MCF 10A (cell line): ENCODE data around the gene TMEM131L. TPM values are rescaled to one million over a fixed set of nuclear protein-coding genes. Genes with fewer than 3 reads are reported as not detected.

ENCODE experiments used
- BruUV-seq: library from RNA; stranded (reverse); fragments of 400-500 nt; replicated peaks from 2 replicates; lab custom pipeline; 2021; lab: Mats Ljungman, UMichigan
- CTCF ChIA-PET: fragments of 300-600 bp; sonication (Branson Sonifier 250); formaldehyde crosslinking; extraction: SDS; loops from one replicate; lab custom pipeline; 2021; ENCODE audit warnings: antibody characterized with exemption, inconsistent platforms; lab: Yijun Ruan, JAX
- POLR2A ChIA-PET: fragments of 300-600, 350-650 bp; sonication (Branson Sonifier 250); formaldehyde crosslinking; extraction: SDS; loops from one replicate; lab custom pipeline; 2020; ENCODE audit warnings: antibody characterized with exemption, inconsistent platforms; lab: Yijun Ruan, JAX
- DNase-seq: peaks from one replicate; pipeline ENCODE4 v3.0.0-alpha.2; 2018; ENCODE audit not compliant: unreplicated experiment
- H3K27ac Mint-ChIP-seq: one replicate; pipeline ENCODE4 v1.8.0; 2022; ENCODE audit warnings: mild to moderate bottlenecking, low read depth, mixed read lengths; ENCODE audit not compliant: unreplicated experiment
- H3K27me3 Mint-ChIP-seq: one replicate; pipeline ENCODE4 v1.8.0; 2022; ENCODE audit warnings: mixed read lengths; ENCODE audit not compliant: insufficient read depth, unreplicated experiment
- H3K36me3 Mint-ChIP-seq: one replicate; pipeline ENCODE4 v1.8.0; 2022; ENCODE audit warnings: mild to moderate bottlenecking, moderate library complexity, mixed read lengths; ENCODE audit not compliant: insufficient read depth, unreplicated experiment
- H3K4me1 Mint-ChIP-seq: one replicate; pipeline ENCODE4 v1.8.0; 2022; ENCODE audit warnings: mixed read lengths; ENCODE audit not compliant: insufficient read depth, unreplicated experiment
- H3K4me3 Mint-ChIP-seq: one replicate; pipeline ENCODE4 v1.8.0; 2022; ENCODE audit warnings: mild to moderate bottlenecking, moderate library complexity, mixed read lengths; ENCODE audit not compliant: unreplicated experiment
- H3K9me3 Mint-ChIP-seq: one replicate; pipeline ENCODE4 v1.8.0; 2022; ENCODE audit warnings: mixed read lengths; ENCODE audit not compliant: unreplicated experiment
- intact Hi-C: fragments of 100-400 bp; cut with micrococcal nuclease; formaldehyde crosslinking; loops from 2 replicates; pipeline ENCODE4 v1.14.1; 2022
- total RNA-seq: library from RNA; stranded (reverse); gene quantifications from 2 replicates; pipeline ENCODE4 v1.2.3, GENCODE V29; 2022
- TF ChIP-seq, protein P1 (sequence below): fragments of 200-600 bp; IDR thresholded peaks from one replicate; pipeline ENCODE4 v1.8.0; 2022; ENCODE audit warnings: antibody characterized with exemption, mild to moderate bottlenecking; ENCODE audit not compliant: unreplicated experiment

The TMEM131L gene
- total RNA-seq, 1 experiment from 2014 or later, result 10.1 TPM

DNA sequence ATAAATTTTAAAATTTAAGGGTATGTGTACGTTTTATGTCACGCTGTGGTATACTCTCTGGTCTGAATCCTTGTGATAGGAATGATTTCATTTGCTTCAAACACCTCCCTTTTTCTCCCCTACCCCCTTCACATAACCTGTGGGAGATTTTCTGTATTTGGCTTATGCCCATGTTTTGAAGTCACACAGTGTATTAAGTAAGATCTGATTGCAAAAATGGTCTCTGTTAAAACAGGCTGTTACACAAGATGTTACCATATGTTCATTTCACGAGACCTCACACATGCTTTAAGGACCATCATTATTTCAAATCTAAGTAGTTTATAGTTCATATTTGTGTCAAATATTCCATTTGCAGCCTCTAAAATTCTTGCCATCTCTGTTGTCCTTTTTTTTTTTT lies 63.5 kb downstream of the TMEM131L start:
- DNase-seq, result peak; percentile 69
- no peaks in the 10 kb centered on the region for H3K27me3 Mint-ChIP-seq
- no peak overlapping the region for H3K27ac Mint-ChIP-seq
- TF ChIP-seq, protein P1, sequence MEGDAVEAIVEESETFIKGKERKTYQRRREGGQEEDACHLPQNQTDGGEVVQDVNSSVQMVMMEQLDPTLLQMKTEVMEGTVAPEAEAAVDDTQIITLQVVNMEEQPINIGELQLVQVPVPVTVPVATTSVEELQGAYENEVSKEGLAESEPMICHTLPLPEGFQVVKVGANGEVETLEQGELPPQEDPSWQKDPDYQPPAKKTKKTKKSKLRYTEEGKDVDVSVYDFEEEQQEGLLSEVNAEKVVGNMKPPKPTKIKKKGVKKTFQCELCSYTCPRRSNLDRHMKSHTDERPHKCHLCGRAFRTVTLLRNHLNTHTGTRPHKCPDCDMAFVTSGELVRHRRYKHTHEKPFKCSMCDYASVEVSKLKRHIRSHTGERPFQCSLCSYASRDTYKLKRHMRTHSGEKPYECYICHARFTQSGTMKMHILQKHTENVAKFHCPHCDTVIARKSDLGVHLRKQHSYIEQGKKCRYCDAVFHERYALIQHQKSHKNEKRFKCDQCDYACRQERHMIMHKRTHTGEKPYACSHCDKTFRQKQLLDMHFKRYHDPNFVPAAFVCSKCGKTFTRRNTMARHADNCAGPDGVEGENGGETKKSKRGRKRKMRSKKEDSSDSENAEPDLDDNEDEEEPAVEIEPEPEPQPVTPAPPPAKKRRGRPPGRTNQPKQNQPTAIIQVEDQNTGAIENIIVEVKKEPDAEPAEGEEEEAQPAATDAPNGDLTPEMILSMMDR, result no peak
- no peak overlapping the region for H3K4me3 Mint-ChIP-seq
- H3K4me1 Mint-ChIP-seq, result peaks cover 14% of the 10 kb centered on the region
- no TSS peak for BruUV-seq
- H3K36me3 Mint-ChIP-seq, result no peaks in the 10 kb centered on the region
- H3K9me3 Mint-ChIP-seq, result no peaks in the 10 kb centered on the region
- ChIA-PET POLR2A (no interaction called here), CTCF (no interaction called here)
- intact Hi-C loops, result no loop called here

DNA sequence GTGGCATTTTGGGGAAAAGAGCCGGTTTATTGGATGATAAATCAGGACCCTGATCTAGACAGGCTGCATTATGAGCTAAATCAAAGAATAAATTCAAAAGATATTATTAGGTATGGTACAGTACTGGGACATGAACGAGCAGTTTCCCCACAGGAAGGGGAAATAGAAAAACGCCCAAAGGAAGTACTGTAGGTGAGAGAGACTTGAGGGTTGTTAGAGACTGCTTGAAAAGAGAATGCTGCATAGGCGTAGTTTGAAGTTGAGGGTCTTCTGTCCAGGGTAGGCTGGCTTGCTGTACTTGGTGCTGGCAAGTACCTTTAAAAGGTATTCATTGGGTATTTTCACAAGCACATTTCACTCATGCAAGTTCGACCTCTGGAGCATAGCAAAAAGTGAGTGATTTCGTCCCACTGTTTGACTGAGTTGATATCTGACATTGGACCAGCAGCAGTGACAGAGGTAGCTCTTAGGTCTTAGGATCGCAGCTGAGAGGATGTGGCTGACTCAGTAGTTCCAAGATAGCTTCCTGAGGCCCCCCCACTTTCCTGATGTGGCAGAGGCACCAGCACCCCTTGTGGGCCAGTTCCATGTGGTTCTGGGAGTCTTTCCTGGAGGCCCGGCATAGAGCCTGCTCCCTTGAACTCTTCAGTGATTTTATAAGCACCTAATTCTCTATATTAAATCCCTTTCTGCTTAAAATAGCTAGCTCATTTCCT lies 64.3 kb downstream of the TMEM131L start:
- H3K4me3 Mint-ChIP-seq, result no peak overlapping the region
- TF ChIP-seq, protein P1, result no peak
- POLR2A ChIA-PET, result interaction anchor here (0.6 to 1.2 kb wide), 3 partner anchors 17 to 65 kb away, joined by 3 to 5 read pairs (median 3); partner anchors contain the start of gene TMEM131L
- CTCF ChIA-PET, result interaction anchor here (0.5 to 1.3 kb wide), 4 partner anchors 19 to 63 kb away, joined by 3 to 4 read pairs (median 3); no protein-coding TSS in a partner anchor
- H3K9me3 Mint-ChIP-seq, result no peaks in the 10 kb centered on the region
- H3K27me3 Mint-ChIP-seq, result no peaks in the 10 kb centered on the region
- BruUV-seq, result no TSS peak
- H3K27ac Mint-ChIP-seq, result no peak overlapping the region
- DNase-seq, result no peak
- intact Hi-C loops, result no loop called here
- peaks cover 14% of the 10 kb centered on the region for H3K4me1 Mint-ChIP-seq
- no peaks in the 10 kb centered on the region for H3K36me3 Mint-ChIP-seq

DNA sequence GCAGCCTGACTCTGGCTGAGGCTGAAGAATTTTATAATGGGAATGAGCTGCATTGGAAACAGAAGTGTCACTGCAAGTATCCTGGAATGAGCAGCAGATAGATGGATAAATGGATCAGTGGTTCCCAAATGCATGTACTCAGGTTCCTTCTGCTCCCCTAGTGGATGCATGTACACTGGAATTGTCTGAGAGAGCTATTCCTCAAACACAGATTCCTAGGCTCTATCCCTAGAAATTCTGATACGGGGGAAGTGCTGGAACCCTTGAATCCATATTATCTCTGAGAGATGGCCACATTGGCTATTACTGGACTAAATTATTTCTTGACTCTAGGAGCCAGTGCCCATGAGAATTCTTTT lies 64.8 kb downstream of the TMEM131L start:
- DNase-seq, result no peak
- CTCF ChIA-PET, result interaction anchor here (0.5 to 1.4 kb wide), 6 partner anchors 18 to 151 kb away, joined by 3 to 4 read pairs (median 3); no protein-coding TSS in a partner anchor
- no TSS peak for BruUV-seq
- H3K4me1 Mint-ChIP-seq, result peaks cover 14% of the 10 kb centered on the region
- H3K27ac Mint-ChIP-seq, result no peak overlapping the region
- TF ChIP-seq, protein P1, result no peak
- POLR2A ChIA-PET, result interaction anchor here (0.6 to 1.2 kb wide), 2 partner anchors 45 to 65 kb away, joined by 3 to 5 read pairs; partner anchors contain the start of gene TMEM131L
- H3K36me3 Mint-ChIP-seq, result no peaks in the 10 kb centered on the region
- H3K9me3 Mint-ChIP-seq, result no peaks in the 10 kb centered on the region
- no peak overlapping the region for H3K4me3 Mint-ChIP-seq
- H3K27me3 Mint-ChIP-seq, result no peaks in the 10 kb centered on the region
- intact Hi-C loops, result no loop called here

DNA sequence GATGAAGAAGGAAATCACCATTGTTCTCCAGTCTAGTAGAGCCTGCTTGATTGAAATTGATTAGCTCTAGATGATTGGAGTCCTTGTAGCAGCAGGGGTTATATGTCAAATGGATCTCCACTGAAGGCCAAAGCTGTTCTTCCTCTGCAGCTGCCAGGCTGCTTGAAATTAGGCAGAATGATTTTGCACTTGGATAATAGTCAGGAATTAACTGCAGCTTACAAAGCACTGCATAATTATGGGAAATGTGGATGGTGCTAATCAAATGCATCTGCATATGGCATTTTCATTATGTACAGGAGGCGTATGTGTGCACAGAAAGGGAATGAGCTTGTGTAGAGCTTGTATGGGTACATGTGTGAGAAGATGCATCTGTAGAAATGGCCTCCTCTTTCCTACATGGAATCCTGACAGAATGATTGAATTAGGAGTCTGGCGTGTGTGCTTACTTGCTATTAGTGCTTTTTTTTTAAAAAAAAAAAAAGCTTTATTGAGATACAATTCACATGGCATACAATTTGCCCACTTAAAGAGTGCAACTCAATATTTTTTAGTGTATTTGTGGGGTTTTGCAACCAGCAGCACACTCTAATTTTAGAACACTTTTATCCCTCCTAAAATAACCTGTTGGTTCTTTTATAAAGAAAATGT lies 65.9 kb downstream of the TMEM131L start:
- intact Hi-C loops, result no loop called here
- CTCF ChIA-PET, result interaction anchor here (0.6 to 1.4 kb wide), 4 partner anchors 19 to 99 kb away, joined by 3 to 4 read pairs (median 3); no protein-coding TSS in a partner anchor
- no peaks in the 10 kb centered on the region for H3K27me3 Mint-ChIP-seq
- H3K27ac Mint-ChIP-seq, result no peak overlapping the region
- no peaks in the 10 kb centered on the region for H3K9me3 Mint-ChIP-seq
- no peak overlapping the region for H3K4me3 Mint-ChIP-seq
- no TSS peak for BruUV-seq
- H3K4me1 Mint-ChIP-seq, result peaks cover 14% of the 10 kb centered on the region
- TF ChIP-seq, protein P1, result no peak
- DNase-seq, result no peak
- H3K36me3 Mint-ChIP-seq, result no peaks in the 10 kb centered on the region
- POLR2A ChIA-PET, result interaction anchor here (0.8 to 1.2 kb wide), 2 partner anchors 54 to 64 kb away, joined by 3 read pairs; no protein-coding TSS in a partner anchor
